Memory B cell (primary cell): ENCODE results near the gene KYAT1.
A peak's percentile ranks its signal among the peaks of the same experiment; 100 is the strongest.

Experiments used
- ATAC-seq: fragments of 150-1000 bp; cut with Tn5 transposase; 2 replicates; pipeline ENCODE4 v1.10.0; 2021; ENCODE audit warnings: low read depth, mild to moderate bottlenecking, moderate library complexity
- DNase-seq, 2 donors: peaks; one replicate each; pipeline ENCODE4 v3.0.0; 2022; ENCODE audit warnings: low spot score in 2 of 2
- H3K27ac Mint-ChIP-seq: one replicate; pipeline ENCODE4 v1.8.0; 2022; ENCODE audit warnings: mild to moderate bottlenecking, moderate library complexity, mixed read lengths
- H3K27me3 Mint-ChIP-seq: one replicate; pipeline ENCODE4 v1.8.0; 2022; ENCODE audit warnings: mixed read lengths
- H3K36me3 Mint-ChIP-seq: one replicate; pipeline ENCODE4 v1.8.0; 2022; ENCODE audit warnings: mild to moderate bottlenecking, mixed read lengths
- H3K4me1 Mint-ChIP-seq: one replicate; pipeline ENCODE4 v1.8.0; 2022; ENCODE audit warnings: mixed read lengths
- H3K4me3 Mint-ChIP-seq: one replicate; pipeline ENCODE4 v1.8.0; 2022; ENCODE audit warnings: mild to moderate bottlenecking, moderate library complexity, mixed read lengths
- H3K9me3 Mint-ChIP-seq: one replicate; pipeline ENCODE4 v1.8.0; 2022; ENCODE audit warnings: mixed read lengths

Gene KYAT1

GRCh38 chr9:128881884-128882676 lies at the start of gene KYAT1, which contains the start of gene LRRC8A:
Gene KYAT1, minus strand, starts transcription at chr9:128881950. Its CDS starts 36,545 bp downstream, at chr9:128845405.
Gene LRRC8A, plus strand, starts transcription at chr9:128882133. Its CDS starts 25,032 bp downstream, at chr9:128907165.
- no peaks in the 10 kb centered on the region for H3K9me3 Mint-ChIP-seq
- H3K4me1 Mint-ChIP-seq = peaks cover 25% of the 10 kb centered on the region
- H3K36me3 Mint-ChIP-seq = peaks cover 10% of the 10 kb centered on the region
- H3K27ac Mint-ChIP-seq = peak within 1 kb of the TSS; percentile 90
- ATAC-seq (peak; percentile 89), DNase-seq (peak; percentile 95 to 97)
- H3K4me3 Mint-ChIP-seq = peak within 1 kb of the TSS; percentile 98
- no peaks in the 10 kb centered on the region for H3K27me3 Mint-ChIP-seq

GRCh38 chr9:128929560-128929959 lies 47.8 kb upstream of the KYAT1 start:
- ATAC-seq (no peak), DNase-seq (no peak)
- no peaks in the 10 kb centered on the region for H3K9me3 Mint-ChIP-seq
- H3K4me1 Mint-ChIP-seq = peaks cover 3% of the 10 kb centered on the region
- H3K27ac Mint-ChIP-seq = no peak overlapping the region
- no peak overlapping the region for H3K4me3 Mint-ChIP-seq
- H3K36me3 Mint-ChIP-seq = no peaks in the 10 kb centered on the region
- H3K27me3 Mint-ChIP-seq = no peaks in the 10 kb centered on the region

- Mint-ChIP-seq H3K27me3 (no peaks in the 10 kb centered on the region), H3K27ac (no peak overlapping the region), H3K4me1 (peaks cover 3% of the 10 kb centered on the region), H3K36me3 (no peaks in the 10 kb centered on the region), H3K4me3 (no peak overlapping the region), H3K9me3 (no peaks in the 10 kb centered on the region)
- no peak for ATAC-seq
- DNase-seq = no peak
Observed at GRCh38 chr9:128928624-128929023, 46.9 kb upstream of the KYAT1 start.

- H3K27ac Mint-ChIP-seq = no peak overlapping the region
- H3K4me3 Mint-ChIP-seq = no peak overlapping the region
- H3K4me1 Mint-ChIP-seq = peaks cover 3% of the 10 kb centered on the region
- ATAC-seq (peak; percentile 77), DNase-seq (peak; percentile 45 to 55)
- no peaks in the 10 kb centered on the region for H3K27me3 Mint-ChIP-seq
- H3K9me3 Mint-ChIP-seq = no peaks in the 10 kb centered on the region
- H3K36me3 Mint-ChIP-seq = no peaks in the 10 kb centered on the region
Observed at GRCh38 chr9:128927731-128928411, 46.1 kb upstream of the KYAT1 start.

GRCh38 chr9:128923493-128923883 lies 41.7 kb upstream of the KYAT1 start:
- no peak for ATAC-seq
- no peak overlapping the region for H3K4me3 Mint-ChIP-seq

GRCh38 chr9:128921881-128922763 lies 40.4 kb upstream of the KYAT1 start:
- Mint-ChIP-seq H3K27me3 (no peaks in the 10 kb centered on the region), H3K4me3 (no peak overlapping the region), H3K36me3 (peaks cover 11% of the 10 kb centered on the region), H3K9me3 (no peaks in the 10 kb centered on the region), H3K4me1 (no peaks in the 10 kb centered on the region), H3K27ac (no peak overlapping the region)
- ATAC-seq = no peak
- DNase-seq = no peak

More at GRCh38 chr9:128923493-128923883, 41.7 kb upstream of the KYAT1 start:
- no peak for DNase-seq
- no peaks in the 10 kb centered on the region for H3K27me3 Mint-ChIP-seq
- no peaks in the 10 kb centered on the region for H3K36me3 Mint-ChIP-seq
- peaks cover 3% of the 10 kb centered on the region for H3K4me1 Mint-ChIP-seq
- no peak overlapping the region for H3K27ac Mint-ChIP-seq
- H3K9me3 Mint-ChIP-seq = no peaks in the 10 kb centered on the region

- H3K9me3 Mint-ChIP-seq = no peaks in the 10 kb centered on the region
- no peaks in the 10 kb centered on the region for H3K4me1 Mint-ChIP-seq
- H3K27me3 Mint-ChIP-seq = no peaks in the 10 kb centered on the region
- H3K27ac Mint-ChIP-seq = peak within 1 kb of the TSS; percentile 38
- peaks cover 15% of the 10 kb centered on the region for H3K36me3 Mint-ChIP-seq
- ATAC-seq (no peak), DNase-seq (no peak)
- H3K4me3 Mint-ChIP-seq = no peak within 1 kb of the TSS
Observed at GRCh38 chr9:128920381-128921058, 38.8 kb upstream of the KYAT1 start, which contains the start of gene PHYHD1. Gene PHYHD1, plus strand, starts transcription at chr9:128920982. Its CDS starts 1,342 bp downstream, at chr9:128922324.

GRCh38 chr9:128919402-128920089 lies 37.8 kb upstream of the KYAT1 start:
- H3K36me3 Mint-ChIP-seq = peaks cover 15% of the 10 kb centered on the region
- no peak overlapping the region for H3K27ac Mint-ChIP-seq
- H3K4me1 Mint-ChIP-seq = no peaks in the 10 kb centered on the region
- no peak overlapping the region for H3K4me3 Mint-ChIP-seq
- H3K9me3 Mint-ChIP-seq = no peaks in the 10 kb centered on the region
- no peak for DNase-seq
- ATAC-seq = no peak
- no peaks in the 10 kb centered on the region for H3K27me3 Mint-ChIP-seq

- peaks cover 15% of the 10 kb centered on the region for H3K36me3 Mint-ChIP-seq
- DNase-seq (no peak), ATAC-seq (no peak)
- no peak overlapping the region for H3K27ac Mint-ChIP-seq
- H3K4me3 Mint-ChIP-seq = no peak overlapping the region
- no peaks in the 10 kb centered on the region for H3K4me1 Mint-ChIP-seq
- H3K27me3 Mint-ChIP-seq = no peaks in the 10 kb centered on the region
- no peaks in the 10 kb centered on the region for H3K9me3 Mint-ChIP-seq
Observed at GRCh38 chr9:128918921-128919320, 37.2 kb upstream of the KYAT1 start.

GRCh38 chr9:128917151-128917849 lies 35.5 kb upstream of the KYAT1 start:
- Mint-ChIP-seq H3K27ac (peak overlapping the region; percentile 47), H3K4me3 (no peak overlapping the region), H3K4me1 (peaks cover 8% of the 10 kb centered on the region), H3K36me3 (peaks cover 19% of the 10 kb centered on the region), H3K27me3 (no peaks in the 10 kb centered on the region), H3K9me3 (no peaks in the 10 kb centered on the region)
- no peak for DNase-seq
- ATAC-seq = no peak

GRCh38 chr9:128916745-128917144 lies 35.0 kb upstream of the KYAT1 start:
- ATAC-seq (no peak), DNase-seq (no peak)
- Mint-ChIP-seq H3K9me3 (no peaks in the 10 kb centered on the region), H3K36me3 (peaks cover 19% of the 10 kb centered on the region), H3K4me3 (no peak overlapping the region), H3K27ac (no peak overlapping the region), H3K4me1 (peaks cover 8% of the 10 kb centered on the region), H3K27me3 (no peaks in the 10 kb centered on the region)

- H3K4me1 Mint-ChIP-seq = peaks cover 8% of the 10 kb centered on the region
- no peaks in the 10 kb centered on the region for H3K9me3 Mint-ChIP-seq
- no peaks in the 10 kb centered on the region for H3K27me3 Mint-ChIP-seq
- H3K36me3 Mint-ChIP-seq = peaks cover 19% of the 10 kb centered on the region
- ATAC-seq (no peak), DNase-seq (no peak)
- H3K27ac Mint-ChIP-seq = no peak overlapping the region
- no peak overlapping the region for H3K4me3 Mint-ChIP-seq
Observed at GRCh38 chr9:128916204-128916603, 34.5 kb upstream of the KYAT1 start.
